GM12878 (cell line): ENCODE data around the gene DUOX1.

Experiments used
- EP300 ChIP-seq, 2 experiments: fragments of 150-350 bp in 1 of 2; IDR thresholded peaks; 2 replicates each; pipeline ENCODE4 v1.6.1; 2011 to 2012; ENCODE audit warnings: low read depth in 2 of 2, low read length in 2 of 2, borderline replicate concordance in 1 of 2, improper control_type of control experiment in 1 of 2, inconsistent platforms in 1 of 2; ENCODE audit not compliant: control insufficient read depth in 1 of 2
- MXI1 ChIP-seq: fragments of 150-350 bp; IDR thresholded peaks from 2 replicates; pipeline ENCODE4 v1.6.1; 2011; ENCODE audit warnings: low read depth, mild to moderate bottlenecking, inconsistent platforms, low read length, improper control_type of control experiment
- NRF1 ChIP-seq: conservative IDR thresholded peaks from 2 replicates; pipeline ENCODE4 v1.6.1; 2011; ENCODE audit warnings: mild to moderate bottlenecking, low read depth, low read length, improper control_type of control experiment
- POLR2A ChIP-seq: IDR thresholded peaks from 2 replicates; pipeline ENCODE4 v1.6.1; 2011; ENCODE audit warnings: low read depth, mild to moderate bottlenecking, low read length
- RAD21 ChIP-seq: IDR thresholded peaks from 2 replicates; pipeline ENCODE4 v1.6.1; 2011; ENCODE audit warnings: mild to moderate bottlenecking, low read depth, low read length, moderate library complexity; ENCODE audit not compliant: insufficient read depth
- TF ChIP-seq, protein P1 (sequence below), 3 experiments: IDR thresholded peaks in 2 of 3; conservative IDR thresholded peaks in 1 of 3; 2 replicates each; pipeline ENCODE4 v1.5.1; 2011; ENCODE audit warnings: low read depth in 3 of 3, low read length in 3 of 3, mild to moderate bottlenecking in 3 of 3, control low read depth in 2 of 3, moderate library complexity in 2 of 3, inconsistent platforms in 1 of 3, mixed read lengths in 1 of 3; ENCODE audit not compliant: control insufficient read depth in 2 of 3, insufficient read depth in 1 of 3; ENCODE audit errors: extremely low read depth in 1 of 3
- TF ChIP-seq, protein P2 (sequence below): fragments of 450-650 bp; IDR thresholded peaks from 2 replicates; pipeline ENCODE4 v1.6.1; 2016; ENCODE audit warnings: mild to moderate bottlenecking, moderate library complexity, borderline replicate concordance

DNA sequence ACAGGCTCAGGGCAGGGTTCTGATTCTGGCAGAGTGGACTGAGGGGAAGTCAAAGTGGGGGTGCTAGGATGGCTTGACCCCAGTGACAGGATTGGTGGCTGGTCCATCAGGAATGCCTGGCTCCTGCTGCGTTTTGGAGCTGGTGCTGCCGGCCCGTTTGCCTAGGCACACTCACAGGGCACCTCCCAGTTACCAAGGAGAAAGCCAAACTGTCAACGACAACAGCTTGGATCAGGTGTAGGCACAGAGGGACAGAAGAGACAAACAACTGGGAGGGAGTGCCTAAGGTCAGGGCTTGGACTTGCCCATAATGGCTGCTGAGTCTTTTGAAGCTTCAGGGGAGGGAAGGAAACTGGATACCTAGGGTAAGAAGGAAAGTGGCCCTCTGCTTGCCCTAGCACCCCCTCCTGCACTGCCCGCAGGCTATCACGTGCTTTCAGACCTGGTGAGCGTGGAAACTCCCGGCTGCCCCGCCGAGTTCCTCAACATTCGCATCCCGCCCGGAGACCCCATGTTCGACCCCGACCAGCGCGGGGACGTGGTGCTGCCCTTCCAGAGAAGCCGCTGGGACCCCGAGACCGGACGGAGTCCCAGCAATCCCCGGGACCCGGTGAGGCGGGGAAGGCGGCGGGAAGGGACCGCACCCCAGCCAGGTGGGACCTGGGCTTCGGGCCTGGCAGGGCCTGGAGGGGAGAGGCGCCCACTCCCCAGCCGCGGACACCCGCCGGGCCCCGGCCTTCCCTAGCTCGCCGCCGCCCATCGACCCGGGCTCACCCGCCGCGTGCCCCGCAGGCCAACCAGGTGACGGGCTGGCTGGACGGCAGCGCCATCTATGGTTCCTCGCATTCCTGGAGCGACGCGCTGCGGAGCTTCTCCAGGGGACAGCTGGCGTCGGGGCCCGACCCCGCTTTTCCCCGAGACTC, 5.1 kb downstream of the DUOX1 start:
- TF ChIP-seq, protein P1, sequence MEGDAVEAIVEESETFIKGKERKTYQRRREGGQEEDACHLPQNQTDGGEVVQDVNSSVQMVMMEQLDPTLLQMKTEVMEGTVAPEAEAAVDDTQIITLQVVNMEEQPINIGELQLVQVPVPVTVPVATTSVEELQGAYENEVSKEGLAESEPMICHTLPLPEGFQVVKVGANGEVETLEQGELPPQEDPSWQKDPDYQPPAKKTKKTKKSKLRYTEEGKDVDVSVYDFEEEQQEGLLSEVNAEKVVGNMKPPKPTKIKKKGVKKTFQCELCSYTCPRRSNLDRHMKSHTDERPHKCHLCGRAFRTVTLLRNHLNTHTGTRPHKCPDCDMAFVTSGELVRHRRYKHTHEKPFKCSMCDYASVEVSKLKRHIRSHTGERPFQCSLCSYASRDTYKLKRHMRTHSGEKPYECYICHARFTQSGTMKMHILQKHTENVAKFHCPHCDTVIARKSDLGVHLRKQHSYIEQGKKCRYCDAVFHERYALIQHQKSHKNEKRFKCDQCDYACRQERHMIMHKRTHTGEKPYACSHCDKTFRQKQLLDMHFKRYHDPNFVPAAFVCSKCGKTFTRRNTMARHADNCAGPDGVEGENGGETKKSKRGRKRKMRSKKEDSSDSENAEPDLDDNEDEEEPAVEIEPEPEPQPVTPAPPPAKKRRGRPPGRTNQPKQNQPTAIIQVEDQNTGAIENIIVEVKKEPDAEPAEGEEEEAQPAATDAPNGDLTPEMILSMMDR (IDR thresholded peaks at IDR 0.05 in 2 of 3, conservative IDR thresholded peaks at IDR 0.05 in 1 of 3; ENCODE audit: control insufficient read depth in 2 of 3, extremely low read depth in 1 of 3, insufficient read depth in 1 of 3, low read depth in 3 of 3, low read length in 3 of 3) = peak in 1 of 3 experiments; percentile 21; a peak in 2 of 6 replicates
- no peak for TF ChIP-seq POLR2A
- TF ChIP-seq MXI1 = no peak
- no peak for TF ChIP-seq EP300 (IDR thresholded peaks at IDR 0.05; ENCODE audit: borderline replicate concordance in 1 of 2, control insufficient read depth in 1 of 2, low read depth in 2 of 2, low read length in 2 of 2)
- TF ChIP-seq NRF1 = no peak
- TF ChIP-seq, protein P2, sequence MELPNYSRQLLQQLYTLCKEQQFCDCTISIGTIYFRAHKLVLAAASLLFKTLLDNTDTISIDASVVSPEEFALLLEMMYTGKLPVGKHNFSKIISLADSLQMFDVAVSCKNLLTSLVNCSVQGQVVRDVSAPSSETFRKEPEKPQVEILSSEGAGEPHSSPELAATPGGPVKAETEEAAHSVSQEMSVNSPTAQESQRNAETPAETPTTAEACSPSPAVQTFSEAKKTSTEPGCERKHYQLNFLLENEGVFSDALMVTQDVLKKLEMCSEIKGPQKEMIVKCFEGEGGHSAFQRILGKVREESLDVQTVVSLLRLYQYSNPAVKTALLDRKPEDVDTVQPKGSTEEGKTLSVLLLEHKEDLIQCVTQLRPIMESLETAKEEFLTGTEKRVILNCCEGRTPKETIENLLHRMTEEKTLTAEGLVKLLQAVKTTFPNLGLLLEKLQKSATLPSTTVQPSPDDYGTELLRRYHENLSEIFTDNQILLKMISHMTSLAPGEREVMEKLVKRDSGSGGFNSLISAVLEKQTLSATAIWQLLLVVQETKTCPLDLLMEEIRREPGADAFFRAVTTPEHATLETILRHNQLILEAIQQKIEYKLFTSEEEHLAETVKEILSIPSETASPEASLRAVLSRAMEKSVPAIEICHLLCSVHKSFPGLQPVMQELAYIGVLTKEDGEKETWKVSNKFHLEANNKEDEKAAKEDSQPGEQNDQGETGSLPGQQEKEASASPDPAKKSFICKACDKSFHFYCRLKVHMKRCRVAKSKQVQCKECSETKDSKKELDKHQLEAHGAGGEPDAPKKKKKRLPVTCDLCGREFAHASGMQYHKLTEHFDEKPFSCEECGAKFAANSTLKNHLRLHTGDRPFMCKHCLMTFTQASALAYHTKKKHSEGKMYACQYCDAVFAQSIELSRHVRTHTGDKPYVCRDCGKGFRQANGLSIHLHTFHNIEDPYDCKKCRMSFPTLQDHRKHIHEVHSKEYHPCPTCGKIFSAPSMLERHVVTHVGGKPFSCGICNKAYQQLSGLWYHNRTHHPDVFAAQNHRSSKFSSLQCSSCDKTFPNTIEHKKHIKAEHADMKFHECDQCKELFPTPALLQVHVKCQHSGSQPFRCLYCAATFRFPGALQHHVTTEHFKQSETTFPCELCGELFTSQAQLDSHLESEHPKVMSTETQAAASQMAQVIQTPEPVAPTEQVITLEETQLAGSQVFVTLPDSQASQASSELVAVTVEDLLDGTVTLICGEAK = no peak
- TF ChIP-seq RAD21 = no peak
